Motor neuron (in vitro differentiated cells): ENCODE measurements around the gene NBEAL2. TPM values are rescaled to one million over a fixed set of nuclear protein-coding genes. Genes with fewer than 3 reads are reported as not detected.

ENCODE experiments used
- ATAC-seq, 8 experiments: fragments of 200-7000 bp; cut with Tn5 transposase; replicated peaks in 6 of 8; 2 replicates each; pipeline ENCODE4 v1.8.0; 2021; ENCODE audit warnings: mild to moderate bottlenecking in 8 of 8, moderate library complexity in 8 of 8
- H3K27ac ChIP-seq, 2 donors: fragments of 250-450 bp; sonication (Bioruptor Pico); 2 replicates each; pipeline ENCODE4 v1.9.0; 2021; ENCODE audit warnings: antibody characterized with exemption in 2 of 2, mild to moderate bottlenecking in 2 of 2, moderate library complexity in 1 of 2
- H3K4me1 ChIP-seq, 2 donors: fragments of 250-450 bp; sonication (Bioruptor Pico); replicated peaks in 1 of 2; 2 replicates each; pipeline ENCODE4 v1.6.1; 2021; ENCODE audit warnings: antibody characterized with exemption in 2 of 2, mild to moderate bottlenecking in 2 of 2, moderate library complexity in 1 of 2
- H3K4me3 ChIP-seq, 5 donors: fragments of 250-450 bp; sonication (Bioruptor Pico); 2 replicates each; pipeline ENCODE4 v1.9.0; 2021; ENCODE audit warnings: antibody characterized with exemption in 5 of 5, mild to moderate bottlenecking in 5 of 5, moderate library complexity in 4 of 5
- WGBS, 10 experiments: fragments of 450-650 bp; shearing (Covaris generic); methylation state at CpG; one replicate each; pipeline ENCODE4 v1.0.0; 2022; 5-methylcytosine and 5-hydroxymethylcytosine counted together
- in situ Hi-C, 9 experiments: fragments of 400-800 bp; cut with MboI; loops; one replicate each; pipeline ENCODE4 v1.15.0; 2021; ENCODE audit warnings: low sequenced_read_pairs in 9 of 9, low pct_unique_long_range_greater_than_20kb in 2 of 9; ENCODE audit not compliant: unreplicated experiment in 9 of 9
- total RNA-seq, 8 experiments: library from RNA; unstranded; fragments of 300-600 nt; gene quantifications; 2 replicates each; pipeline versions ENCODE4 v1.2.3 to v1.2.4, GENCODE V29; 2022

The NBEAL2 gene
- total RNA-seq, 8 experiments from 2014 or later, result 1.7 to 23.4 (median 4.4) TPM

- ATAC-seq, result peak in 4 of 8 experiments; percentile 18 to 63 (median 36)
- Histone ChIP-seq H3K4me3 (no peak overlapping the region), H3K27ac (no peak overlapping the region), H3K4me1 (peaks cover 9 to 31% of the 10 kb centered on the region in 2 donors)
- 0 to 100% (median 71%) methylated on average over 1 to 4 of the region's 6 CpGs; no CpG with 5 or more reads in 4 of the 10 experiments for WGBS, 10 experiments
- in situ Hi-C loops, result no loop called here
Measured at GRCh38 chr3:46948830-46949671, 30.4 kb upstream of the NBEAL2 start.

DNA sequence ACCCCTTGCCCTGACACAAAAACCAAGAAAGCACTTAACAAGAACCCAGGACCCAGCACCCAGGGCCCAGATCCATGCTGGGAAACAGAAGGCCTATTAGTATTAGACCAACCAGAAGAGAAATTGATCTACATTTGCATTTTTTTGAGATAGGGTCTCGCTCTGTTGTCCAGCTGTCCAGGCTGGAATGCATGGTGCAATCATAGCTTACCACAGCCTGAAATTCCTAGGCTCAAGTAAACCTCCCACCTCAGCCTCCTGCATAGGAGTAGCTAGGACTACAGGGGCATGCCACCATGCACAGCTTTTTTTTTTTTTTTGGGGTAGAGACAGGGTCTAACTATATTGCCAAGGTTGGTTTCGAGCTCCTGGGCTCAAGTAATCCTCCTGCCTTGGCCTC is 29.3 kb upstream of the NBEAL2 start:
- Histone ChIP-seq H3K4me3 (no peak overlapping the region), H3K27ac (no peak overlapping the region), H3K4me1 (peaks cover 9 to 22% of the 10 kb centered on the region in 2 donors)
- 67 to 100% (median 96%) methylated on average over 1 to 2 of the region's 2 CpGs; no CpG with 5 or more reads in 2 of the 10 experiments for WGBS, 10 experiments
- in situ Hi-C loops, result no loop called here
- no peak for ATAC-seq

- H3K4me3 ChIP-seq, result no peak overlapping the region
- H3K27ac ChIP-seq, result no peak overlapping the region
- 46 to 100% (median 87%) methylated on average over 1 to 7 of the region's 7 CpGs for WGBS, 10 experiments
- peaks cover 9 to 22% of the 10 kb centered on the region in 2 donors for H3K4me1 ChIP-seq
- in situ Hi-C loops, result no loop called here
- no peak for ATAC-seq
Measured at GRCh38 chr3:46950650-46951241, 28.7 kb upstream of the NBEAL2 start.

- in situ Hi-C loops, result no loop called here
- H3K4me3 ChIP-seq, result no peak overlapping the region
- ATAC-seq, result peak in 1 of 8 experiments; percentile 26
- H3K27ac ChIP-seq, result no peak overlapping the region
- 46 to 100% (median 80%) methylated on average over 1 to 2 of the region's 2 CpGs; no CpG with 5 or more reads in 3 of the 10 experiments for WGBS, 10 experiments
- H3K4me1 ChIP-seq, result peaks cover 9 to 22% of the 10 kb centered on the region in 2 donors
Measured at GRCh38 chr3:46952813-46953212, 26.7 kb upstream of the NBEAL2 start.

GRCh38 chr3:46953234-46954010 is 26.0 kb upstream of the NBEAL2 start:
- Histone ChIP-seq H3K4me3 (no peak overlapping the region), H3K4me1 (peaks cover 9 to 22% of the 10 kb centered on the region in 2 donors), H3K27ac (no peak overlapping the region)
- 50 to 100% (median 67%) methylated on average over 1 to 5 of the region's 8 CpGs; no CpG with 5 or more reads in 1 of the 10 experiments for WGBS, 10 experiments
- peak in 5 of 8 experiments; percentile 48 to 73 (median 67) for ATAC-seq
- in situ Hi-C loops, result no loop called here

DNA sequence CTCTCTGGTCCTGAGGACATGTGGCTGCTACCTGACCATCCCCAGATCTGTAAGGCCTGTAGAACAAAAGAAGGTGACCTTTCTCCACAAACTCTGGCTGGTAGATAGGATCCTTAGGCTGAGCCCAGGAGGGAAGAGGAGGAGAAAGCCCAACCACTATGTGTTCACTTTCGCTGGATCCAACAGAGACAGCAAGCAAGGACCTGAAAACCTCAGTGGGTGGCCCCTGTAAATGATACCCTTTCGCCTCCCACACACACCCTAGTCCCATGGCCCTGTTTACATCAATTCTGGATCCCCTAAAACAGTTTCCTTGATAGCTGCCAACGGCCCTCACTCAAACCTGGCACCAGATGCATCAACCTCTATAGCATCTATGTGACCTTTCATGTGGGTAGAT is 25.3 kb upstream of the NBEAL2 start:
- H3K27ac ChIP-seq, result no peak overlapping the region
- in situ Hi-C loops, result no loop called here
- peak in 1 of 8 experiments; percentile 6 for ATAC-seq
- H3K4me1 ChIP-seq, result peaks cover 9 to 19% of the 10 kb centered on the region in 2 donors
- 79 to 100% (median 94%) methylated on average over 1 to 2 of the region's 3 CpGs; no CpG with 5 or more reads in 5 of the 10 experiments for WGBS, 10 experiments
- H3K4me3 ChIP-seq, result no peak overlapping the region

DNA sequence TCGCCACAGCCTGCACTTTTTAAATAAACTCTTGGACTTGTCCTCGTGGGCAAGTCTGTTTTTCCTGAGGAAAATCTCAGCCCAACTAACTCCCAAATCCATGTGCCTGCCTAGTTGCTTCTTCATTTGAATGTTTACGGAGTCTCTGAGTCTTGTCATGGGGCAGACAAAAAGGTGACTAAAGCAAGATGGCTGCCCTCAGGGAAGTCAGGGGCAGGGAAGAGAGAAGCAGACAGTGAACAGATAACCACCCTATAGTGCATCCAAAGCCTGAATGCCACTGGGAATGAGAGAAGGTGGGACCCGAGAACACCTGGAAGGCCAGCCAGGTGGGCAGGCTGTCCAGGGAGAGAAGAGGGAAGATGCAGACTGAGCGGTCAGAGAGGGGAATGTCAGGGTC is 24.3 kb upstream of the NBEAL2 start:
- Histone ChIP-seq H3K4me1 (peaks cover 9 to 21% of the 10 kb centered on the region in 2 donors), H3K4me3 (no peak overlapping the region), H3K27ac (no peak overlapping the region)
- in situ Hi-C loops, result no loop called here
- WGBS, 10 experiments, result 78 to 100% (median 93%) methylated on average over 1 to 4 of the region's 5 CpGs; no CpG with 5 or more reads in 3 of the 10 experiments
- ATAC-seq, result no peak

GRCh38 chr3:46955801-46956259 is 23.6 kb upstream of the NBEAL2 start:
- no peak overlapping the region for H3K27ac ChIP-seq
- WGBS, 10 experiments, result 0 to 100% (median 65%) methylated on average over 1 to 3 of the region's 3 CpGs; no CpG with 5 or more reads in 3 of the 10 experiments
- in situ Hi-C loops, result no loop called here
- no peak for ATAC-seq
- peaks cover 13 to 28% of the 10 kb centered on the region in 2 donors for H3K4me1 ChIP-seq
- H3K4me3 ChIP-seq, result no peak overlapping the region

DNA sequence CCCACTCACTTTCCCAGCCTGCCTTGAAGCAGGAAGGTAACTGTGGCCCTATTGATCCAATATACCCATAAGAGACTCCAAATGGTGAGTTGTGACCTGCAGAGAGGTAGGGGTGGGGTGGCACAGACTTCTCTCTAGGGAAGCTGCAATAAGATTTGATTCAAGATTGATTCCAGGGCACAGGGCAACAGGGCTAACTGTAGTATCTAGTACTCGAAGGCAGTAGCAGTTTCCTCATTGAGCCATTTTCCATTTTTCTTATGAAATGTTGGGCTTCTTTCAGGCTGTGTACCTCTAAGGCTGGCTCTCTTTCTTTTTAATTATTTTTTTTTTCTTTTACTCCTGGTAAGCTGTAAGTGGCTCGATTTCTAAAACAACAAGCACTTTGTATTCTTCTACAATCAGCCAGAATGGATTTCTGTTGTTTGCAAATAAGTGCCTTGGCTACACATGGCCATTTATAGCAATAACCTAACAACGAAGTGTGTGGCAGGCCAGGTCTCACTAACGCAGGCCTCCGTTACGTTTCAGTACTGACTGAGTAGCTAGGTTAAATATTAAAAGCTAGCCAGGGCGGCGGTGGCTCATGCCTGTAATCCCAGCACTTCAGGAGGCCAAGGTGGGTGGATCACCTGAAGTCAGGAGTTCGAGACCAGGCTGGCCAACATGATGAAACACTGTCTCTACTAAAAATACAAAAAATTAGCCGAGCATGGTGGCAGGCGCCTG is 22.2 kb upstream of the NBEAL2 start:
- in situ Hi-C loops, result no loop called here
- 52 to 94% (median 77%) methylated on average over 2 to 9 of the region's 11 CpGs for WGBS, 10 experiments
- Histone ChIP-seq H3K4me1 (peaks cover 14 to 34% of the 10 kb centered on the region in 2 donors), H3K4me3 (no peak overlapping the region), H3K27ac (no peak overlapping the region)
- ATAC-seq, result no peak

GRCh38 chr3:46958467-46959160 is 20.9 kb upstream of the NBEAL2 start:
- no peak overlapping the region for H3K27ac ChIP-seq
- 0 to 95% (median 66%) methylated on average over 1 to 9 of the region's 9 CpGs; no CpG with 5 or more reads in 1 of the 10 experiments for WGBS, 10 experiments
- H3K4me3 ChIP-seq, result no peak overlapping the region
- ATAC-seq, result no peak
- H3K4me1 ChIP-seq, result peaks cover 5 to 23% of the 10 kb centered on the region in 2 donors
- in situ Hi-C loops, result no loop called here

GRCh38 chr3:46959161-46959511 is 20.3 kb upstream of the NBEAL2 start:
- WGBS, 10 experiments, result 0 to 100% (median 87%) methylated on average over 1 to 3 of the region's 6 CpGs; no CpG with 5 or more reads in 3 of the 10 experiments
- no peak for ATAC-seq
- in situ Hi-C loops, result no loop called here
- Histone ChIP-seq H3K27ac (no peak overlapping the region), H3K4me3 (no peak overlapping the region), H3K4me1 (peaks cover 5 to 23% of the 10 kb centered on the region in 2 donors)
